PC-3 (cell line): Measurements from ENCODE around the gene GRIK5. TPM values are rescaled to one million over a fixed set of nuclear protein-coding genes. Genes with fewer than 3 reads are reported as not detected.

Experiments
- ATAC-seq: fragments of 200-7000 bp; cut with Tn5 transposase; 2 replicates; pipeline ENCODE4 v1.9.1; 2020; ENCODE audit warnings: mild to moderate bottlenecking, moderate library complexity
- BruUV-seq: library from RNA; stranded (reverse); fragments of 400-500 nt; replicated peaks from 2 replicates; lab custom pipeline; 2021; lab: Mats Ljungman, UMichigan
- CTCF ChIA-PET: fragments of 300-600 bp; sonication (Branson Sonifier 250); formaldehyde crosslinking; loops from one replicate; lab custom pipeline; 2022; ENCODE audit warnings: antibody characterized with exemption; lab: Charles Lee
- POLR2A ChIA-PET: fragments of 300-600 bp; sonication (Branson Sonifier 250); formaldehyde crosslinking; loops from one replicate; lab custom pipeline; 2022; ENCODE audit warnings: antibody characterized with exemption; ENCODE audit not compliant: unreplicated experiment; lab: Charles Lee
- DNase-seq: peaks from one replicate; pipeline ENCODE4 v3.0.0-alpha.2; 2015
- H2AFZ ChIP-seq: fragments of 300-600 bp; sonication (generic); 2 replicates; pipeline ENCODE4 v1.6.0; 2016; ENCODE audit warnings: antibody characterized with exemption, low read length
- H3F3A ChIP-seq: fragments of 300-600 bp; sonication (generic); one replicate; pipeline ENCODE4 v1.6.0; 2017; ENCODE audit warnings: antibody characterized with exemption, low read length, control low read depth, mild to moderate bottlenecking; ENCODE audit not compliant: unreplicated experiment
- H3K27ac ChIP-seq: fragments of 300-600 bp; sonication (generic); 2 replicates; pipeline ENCODE4 v1.5.1; 2016; ENCODE audit warnings: mild to moderate bottlenecking, low read length
- H3K27me3 ChIP-seq: fragments of 300-600 bp; sonication (generic); 2 replicates; pipeline ENCODE4 v1.6.1; 2016; ENCODE audit warnings: low read length, mixed read lengths
- H3K36me3 ChIP-seq: fragments of 300-600 bp; sonication (generic); 2 replicates; pipeline ENCODE4 v1.6.1; 2016; ENCODE audit warnings: low read depth, mixed run types, low read length, mixed read lengths
- H3K4me1 ChIP-seq: fragments of 300-600 bp; sonication (generic); 2 replicates; pipeline ENCODE4 v1.5.1; 2016; ENCODE audit warnings: low read length; ENCODE audit not compliant: insufficient read depth
- H3K4me2 ChIP-seq: fragments of 300-600 bp; sonication (generic); 2 replicates; pipeline ENCODE4 v1.6.0; 2016; ENCODE audit warnings: low read length
- H3K4me3 ChIP-seq: fragments of 300-600 bp; sonication (generic); 2 replicates; pipeline ENCODE4 v1.5.1; 2016; ENCODE audit warnings: mild to moderate bottlenecking, low read length, mixed read lengths
- H3K79me2 ChIP-seq: fragments of 300-600 bp; sonication (generic); 2 replicates; pipeline ENCODE4 v1.6.1; 2017; ENCODE audit warnings: low read length, mixed read lengths
- H3K9ac ChIP-seq: fragments of 300-600 bp; sonication (generic); 2 replicates; pipeline ENCODE4 v1.6.0; 2016; ENCODE audit warnings: mild to moderate bottlenecking, low read length
- H3K9me2 ChIP-seq: fragments of 300-600 bp; sonication (generic); replicated peaks from 2 replicates; pipeline ENCODE4 v1.6.1; 2016; ENCODE audit warnings: mixed run types, low read length, mixed read lengths
- H3K9me3 ChIP-seq: fragments of 300-600 bp; sonication (generic); 2 replicates; pipeline ENCODE4 v1.6.1; 2016; ENCODE audit warnings: low read length, mixed read lengths
- H4K20me1 ChIP-seq: fragments of 300-600 bp; sonication (generic); 2 replicates; pipeline ENCODE4 v1.6.1; 2016; ENCODE audit warnings: low read length, mixed read lengths
- EZH2 ChIP-seq: fragments of 300-600 bp; sonication (generic); IDR thresholded peaks from one replicate; pipeline ENCODE4 v1.6.1; 2017; ENCODE audit warnings: antibody characterized with exemption, mild to moderate bottlenecking, low read length; ENCODE audit not compliant: unreplicated experiment
- EZH2phosphoT487 ChIP-seq: fragments of 300-600 bp; sonication (generic); IDR thresholded peaks from 2 replicates; pipeline ENCODE4 v1.6.1; 2018; ENCODE audit warnings: mild to moderate bottlenecking, antibody characterized with exemption, low read length, borderline replicate concordance
- intact Hi-C: fragments of 100-400 bp; cut with micrococcal nuclease; formaldehyde crosslinking; loops from 2 replicates; pipeline ENCODE4 v1.9.0; 2023
- total RNA-seq: library from RNA; depleted of rRNA; stranded (reverse); fragments of >200 nt; gene quantifications from 2 replicates; pipeline ENCODE4 v1.2.3, GENCODE V29; 2014
- TF ChIP-seq, protein P1 (sequence below): fragments of 300-600 bp; sonication (generic); conservative IDR thresholded peaks from 2 replicates; pipeline ENCODE4 v1.5.1; 2017; ENCODE audit warnings: antibody characterized with exemption, low read depth, mild to moderate bottlenecking, low read length

Gene GRIK5
- total RNA-seq, 1 experiment from 2014 or later, result not detected

- Histone ChIP-seq H3K36me3 (no peaks in the 10 kb centered on the region), H4K20me1 (no peaks in the 10 kb centered on the region), H3K9me3 (no peaks in the 10 kb centered on the region), H3K9ac (peak overlapping the region; percentile 58), H3K4me1 (peaks cover 15% of the 10 kb centered on the region), H3K4me3 (peak overlapping the region; percentile 88), H3K9me2 (no peaks in the 10 kb centered on the region), H3K27me3 (no peaks in the 10 kb centered on the region), H3K27ac (peak overlapping the region; percentile 48), H3F3A (no peaks in the 10 kb centered on the region), H3K79me2 (no peaks in the 10 kb centered on the region), H3K4me2 (peak overlapping the region; percentile 99), H2AFZ (no peak overlapping the region)
- DNase-seq, result no peak
- no peak for ATAC-seq
- BruUV-seq, result no TSS peak
- TF ChIP-seq EZH2 (no peak), EZH2phosphoT487 (no peak)
- TF ChIP-seq, protein P1, sequence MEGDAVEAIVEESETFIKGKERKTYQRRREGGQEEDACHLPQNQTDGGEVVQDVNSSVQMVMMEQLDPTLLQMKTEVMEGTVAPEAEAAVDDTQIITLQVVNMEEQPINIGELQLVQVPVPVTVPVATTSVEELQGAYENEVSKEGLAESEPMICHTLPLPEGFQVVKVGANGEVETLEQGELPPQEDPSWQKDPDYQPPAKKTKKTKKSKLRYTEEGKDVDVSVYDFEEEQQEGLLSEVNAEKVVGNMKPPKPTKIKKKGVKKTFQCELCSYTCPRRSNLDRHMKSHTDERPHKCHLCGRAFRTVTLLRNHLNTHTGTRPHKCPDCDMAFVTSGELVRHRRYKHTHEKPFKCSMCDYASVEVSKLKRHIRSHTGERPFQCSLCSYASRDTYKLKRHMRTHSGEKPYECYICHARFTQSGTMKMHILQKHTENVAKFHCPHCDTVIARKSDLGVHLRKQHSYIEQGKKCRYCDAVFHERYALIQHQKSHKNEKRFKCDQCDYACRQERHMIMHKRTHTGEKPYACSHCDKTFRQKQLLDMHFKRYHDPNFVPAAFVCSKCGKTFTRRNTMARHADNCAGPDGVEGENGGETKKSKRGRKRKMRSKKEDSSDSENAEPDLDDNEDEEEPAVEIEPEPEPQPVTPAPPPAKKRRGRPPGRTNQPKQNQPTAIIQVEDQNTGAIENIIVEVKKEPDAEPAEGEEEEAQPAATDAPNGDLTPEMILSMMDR, result no peak
- intact Hi-C loops, result loop anchor here (5.0 to 10.0 kb wide), 3 partner anchors 70 to 162 kb away; partner anchors contain the start of gene CEACAM3
- CTCF ChIA-PET, result interaction anchor here (1.7 kb wide), 1 partner anchor 78 kb away, joined by 5 read pairs; no protein-coding TSS in a partner anchor
- POLR2A ChIA-PET, result interaction anchor here (0.7 kb wide), 1 partner anchor 95 kb away, joined by 3 read pairs; no protein-coding TSS in a partner anchor
Measured at GRCh38 chr19:41957161-41957837, 112.7 kb downstream of the GRIK5 start.

GRCh38 chr19:41956621-41957020 lies 113.4 kb downstream of the GRIK5 start:
- no peaks in the 10 kb centered on the region for H3F3A ChIP-seq
- ATAC-seq (no peak), DNase-seq (no peak)
- no peak overlapping the region for H3K4me2 ChIP-seq
- CTCF ChIA-PET, result no interaction called here
- H3K9ac ChIP-seq, result no peak overlapping the region
- H3K79me2 ChIP-seq, result no peaks in the 10 kb centered on the region
- peaks cover 15% of the 10 kb centered on the region for H3K4me1 ChIP-seq
- TF ChIP-seq, protein P1, result no peak
- TF ChIP-seq EZH2phosphoT487 (no peak), EZH2 (no peak)
- intact Hi-C loops, result loop anchor here (5.0 to 10.0 kb wide), 3 partner anchors 69 to 162 kb away; partner anchors contain the start of gene CEACAM3
- BruUV-seq, result no TSS peak
- H3K36me3 ChIP-seq, result no peaks in the 10 kb centered on the region
- no peaks in the 10 kb centered on the region for H3K9me2 ChIP-seq
- no peaks in the 10 kb centered on the region for H4K20me1 ChIP-seq
- POLR2A ChIA-PET, result no interaction called here
- no peak overlapping the region for H3K27ac ChIP-seq
- H3K9me3 ChIP-seq, result no peaks in the 10 kb centered on the region
- H2AFZ ChIP-seq, result no peak overlapping the region
- no peak overlapping the region for H3K4me3 ChIP-seq
- no peaks in the 10 kb centered on the region for H3K27me3 ChIP-seq

DNA sequence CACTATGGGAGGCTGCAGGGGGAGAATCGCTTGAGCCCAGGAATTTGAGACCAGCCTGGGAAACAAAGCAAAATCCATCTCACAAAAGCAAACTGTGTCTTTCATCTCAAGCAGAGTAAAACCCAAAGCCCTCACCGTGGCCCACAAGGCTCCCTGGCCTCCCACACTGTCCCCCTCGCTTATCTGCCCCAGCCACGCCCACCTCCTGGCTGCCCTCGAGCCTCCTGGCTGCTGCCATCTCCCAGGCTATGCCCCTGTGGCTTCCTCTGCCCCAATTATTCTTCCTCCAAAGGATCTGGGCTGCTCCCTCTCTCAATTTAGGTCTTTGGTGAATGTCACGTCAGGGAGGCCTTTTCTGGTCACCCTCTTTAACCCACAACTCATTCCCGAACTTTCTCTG lies 114.5 kb downstream of the GRIK5 start:
- CTCF ChIA-PET, result no interaction called here
- H3F3A ChIP-seq, result no peaks in the 10 kb centered on the region
- H4K20me1 ChIP-seq, result no peaks in the 10 kb centered on the region
- ATAC-seq (no peak), DNase-seq (no peak)
- intact Hi-C loops, result loop anchor here (5.0 to 10.0 kb wide), 3 partner anchors 68 to 161 kb away; partner anchors contain the start of gene CEACAM3
- peaks cover 15% of the 10 kb centered on the region for H3K4me1 ChIP-seq
- no TSS peak for BruUV-seq
- no peak overlapping the region for H3K4me3 ChIP-seq
- H3K9me2 ChIP-seq, result no peaks in the 10 kb centered on the region
- no peak overlapping the region for H3K9ac ChIP-seq
- H2AFZ ChIP-seq, result no peak overlapping the region
- POLR2A ChIA-PET, result no interaction called here
- no peaks in the 10 kb centered on the region for H3K79me2 ChIP-seq
- no peak overlapping the region for H3K4me2 ChIP-seq
- H3K36me3 ChIP-seq, result no peaks in the 10 kb centered on the region
- H3K9me3 ChIP-seq, result no peaks in the 10 kb centered on the region
- no peaks in the 10 kb centered on the region for H3K27me3 ChIP-seq
- H3K27ac ChIP-seq, result no peak overlapping the region
- TF ChIP-seq EZH2phosphoT487 (no peak), EZH2 (no peak)
- TF ChIP-seq, protein P1, result no peak
